Naive thymus-derived CD4-positive, alpha-beta T cell (primary cell): Measurements from ENCODE around the gene AVPR1A. TPM values are rescaled to one million over a fixed set of nuclear protein-coding genes. Genes with fewer than 3 reads are reported as not detected.
"Not testable (repeated sequence)": the region's sequence is repeated elsewhere in the genome, so short reads cannot be mapped to it uniquely, and the experiment has no call there.

Source experiments
- ATAC-seq: fragments of 150-1000 bp; cut with Tn5 transposase; 2 replicates; pipeline ENCODE4 v1.10.0; 2021; ENCODE audit warnings: mild to moderate bottlenecking, moderate library complexity
- CTCF ChIA-PET: fragments of 350-600 bp; sonication (Branson Sonifier 250); formaldehyde crosslinking; loops from one replicate; lab custom pipeline; 2021; ENCODE audit warnings: antibody characterized with exemption; lab: Charles Lee
- POLR2A ChIA-PET: fragments of 350-600 bp; sonication (Branson Sonifier 250); formaldehyde crosslinking; loops from one replicate; lab custom pipeline; 2021; ENCODE audit warnings: antibody characterized with exemption, inconsistent platforms; lab: Charles Lee
- DNase-seq, 9 donors: peaks; one replicate each; pipeline versions ENCODE4 v3.0.0 to v3.0.0-alpha.2; 2020 to 2022; ENCODE audit warnings: mixed read lengths in 1 of 9
- H3K27ac ChIP-seq: one replicate; pipeline ENCODE4 v1.7.0; 2013; ENCODE audit warnings: mild to moderate bottlenecking, low read depth, low read length, moderate library complexity
- H3K27me3 ChIP-seq, 2 donors: one replicate each; pipeline ENCODE4 v1.7.0; 2013; ENCODE audit warnings: low read length in 2 of 2, mild to moderate bottlenecking in 2 of 2, moderate library complexity in 2 of 2; ENCODE audit not compliant: control insufficient read depth in 2 of 2, insufficient read depth in 2 of 2
- H3K36me3 ChIP-seq, 3 experiments: 1 replicate in 2 of 3; 2 replicates in 1 of 3; pipeline ENCODE4 v1.7.0; 2013; ENCODE audit warnings: low read length in 3 of 3, mild to moderate bottlenecking in 3 of 3, moderate library complexity in 1 of 3; ENCODE audit not compliant: insufficient read depth in 3 of 3, control insufficient read depth in 2 of 3
- H3K4me1 ChIP-seq, 2 donors: one replicate each; pipeline ENCODE4 v1.7.0; 2013; ENCODE audit warnings: low read length in 2 of 2, mild to moderate bottlenecking in 2 of 2, moderate library complexity in 1 of 2; ENCODE audit not compliant: control insufficient read depth in 2 of 2, insufficient read depth in 2 of 2
- H3K4me3 ChIP-seq: 2 replicates; pipeline ENCODE4 v1.7.0; 2013; ENCODE audit warnings: mild to moderate bottlenecking, low read length
- H3K9me3 ChIP-seq, 3 experiments: 1 replicate in 2 of 3; 2 replicates in 1 of 3; pipeline ENCODE4 v1.7.0; 2013; ENCODE audit warnings: low read length in 3 of 3; ENCODE audit not compliant: control insufficient read depth in 2 of 3
- H3K27ac Mint-ChIP-seq, 9 donors: one replicate each; pipeline ENCODE4 v1.8.0; 2020 to 2022; ENCODE audit warnings: mixed read lengths in 9 of 9, mild to moderate bottlenecking in 8 of 9, moderate library complexity in 5 of 9, inconsistent platforms in 2 of 9
- H3K27me3 Mint-ChIP-seq, 5 donors: one replicate each; pipeline ENCODE4 v1.8.0; 2021 to 2022; ENCODE audit warnings: mixed read lengths in 5 of 5, mild to moderate bottlenecking in 1 of 5
- H3K36me3 Mint-ChIP-seq, 5 donors: one replicate each; pipeline ENCODE4 v1.8.0; 2020 to 2022; ENCODE audit warnings: mixed read lengths in 5 of 5, mild to moderate bottlenecking in 3 of 5, inconsistent platforms in 1 of 5
- H3K4me1 Mint-ChIP-seq, 7 donors: one replicate each; pipeline ENCODE4 v1.8.0; 2020 to 2022; ENCODE audit warnings: mixed read lengths in 7 of 7, mild to moderate bottlenecking in 3 of 7, inconsistent platforms in 1 of 7
- H3K4me3 Mint-ChIP-seq, 10 donors: one replicate each; pipeline ENCODE4 v1.8.0; 2020 to 2022; ENCODE audit warnings: mild to moderate bottlenecking in 10 of 10, mixed read lengths in 10 of 10, moderate library complexity in 6 of 10, inconsistent platforms in 2 of 10
- H3K9me3 Mint-ChIP-seq, 11 donors: one replicate each; pipeline ENCODE4 v1.8.0; 2020 to 2022; ENCODE audit warnings: mixed read lengths in 11 of 11, mild to moderate bottlenecking in 4 of 11, inconsistent platforms in 1 of 11, moderate library complexity in 1 of 11
- intact Hi-C, 2 donors: fragments of 100-400 bp; cut with micrococcal nuclease; formaldehyde crosslinking; loops; one replicate each; pipeline ENCODE4 v1.15.1; 2023
- polyA plus RNA-seq, 2 donors: library from polyadenylated mRNA; unstranded; fragments of 300-500 nt; fragmentation: Illumina TruSeq; gene quantifications; one replicate each; pipeline ENCODE4 v1.2.3, GENCODE V29; 2021
- total RNA-seq, 6 experiments: library from RNA in 5 of 6; stranded (reverse) in 5 of 6; gene quantifications; 1 replicate in 5 of 6; 2 replicates in 1 of 6; pipeline ENCODE4 v1.2.3 and lab custom pipeline; 2021 to 2026

Gene AVPR1A
- under 1 TPM in 1 of 5 experiments, not detected in 4; 0.05 TPM for total RNA-seq
- polyA plus RNA-seq: not detected
- not detected for total RNA-seq (lab: John Stamatoyannopoulos, UW)

DNA sequence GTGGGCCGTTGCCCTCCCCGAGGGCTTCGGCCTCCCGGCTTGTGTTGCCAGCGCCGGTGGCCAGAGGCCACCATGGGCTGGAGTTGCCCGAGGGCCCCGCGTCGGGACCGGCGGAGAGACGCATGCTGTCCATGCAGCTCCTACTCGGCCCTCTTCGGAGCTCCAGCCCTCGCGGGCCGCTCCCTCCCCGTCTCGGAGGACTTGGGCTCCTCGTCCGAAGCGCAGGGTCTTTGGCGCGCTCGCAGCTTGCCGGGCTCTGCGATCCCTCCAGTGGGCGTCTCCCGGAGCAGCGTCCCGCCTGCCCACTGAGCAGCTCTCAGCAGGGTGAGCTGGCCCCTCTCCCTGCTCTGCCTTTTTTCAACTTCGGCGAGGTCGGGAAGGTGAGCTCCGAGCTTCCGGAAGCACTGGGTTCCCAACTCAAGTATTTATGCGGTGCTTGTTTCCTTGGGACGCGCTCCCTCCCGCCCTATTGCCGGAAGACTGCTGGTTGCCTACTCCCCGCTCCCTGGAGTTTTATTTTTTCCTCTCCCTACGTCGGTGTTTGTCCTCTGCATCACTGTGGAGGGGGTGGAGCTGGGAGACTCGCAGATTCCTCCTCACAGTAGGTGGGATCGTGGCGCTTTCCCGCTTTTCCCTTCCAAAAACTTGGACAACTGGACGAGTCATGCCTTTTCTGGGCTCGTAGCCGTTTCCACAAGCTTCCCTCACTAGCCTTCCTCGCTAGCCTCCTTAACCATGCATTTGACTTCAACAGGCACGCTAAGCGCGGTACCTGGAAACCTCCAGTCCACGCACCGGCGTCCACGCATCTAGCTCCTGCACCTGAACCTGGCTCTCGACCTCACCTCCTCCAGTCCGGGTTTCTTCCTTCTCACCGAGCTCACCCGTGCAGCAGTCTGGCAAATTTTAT lies at the start of gene AVPR1A:
TSS of gene AVPR1A (minus strand) at position 489 of the 910 bp plus-strand sequence. CDS start at position 124, 365 bp downstream.
- H3K4me1 Mint-ChIP-seq: peaks cover 11 to 27% (median 22%) of the 10 kb centered on the region in 7 donors
- ChIA-PET POLR2A (no interaction called here), CTCF (no interaction called here)
- Histone ChIP-seq H3K4me1 (peaks cover 0 to 6% of the 10 kb centered on the region in 2 donors), H3K9me3 (no peaks in the 10 kb centered on the region), H3K36me3 (no peaks in the 10 kb centered on the region), H3K27ac (no peak within 1 kb of the TSS), H3K27me3 (peaks cover 0 to 13% of the 10 kb centered on the region in 2 donors), H3K4me3 (no peak within 1 kb of the TSS)
- H3K36me3 Mint-ChIP-seq: peaks cover 0 to 12% (median 0%) of the 10 kb centered on the region in 5 donors
- peak within 1 kb of the TSS; percentile 12 to 83 (median 63) for H3K4me3 Mint-ChIP-seq
- peaks cover 0 to 5% (median 0%) of the 10 kb centered on the region in 11 donors for H3K9me3 Mint-ChIP-seq
- intact Hi-C loops: loop anchor here in 1 of 2 donors (5.0 kb wide), 1 partner anchor 1106 kb away; no protein-coding TSS in a partner anchor
- DNase-seq (no peak), ATAC-seq (no peak)
- peaks cover 58 to 78% (median 67%) of the 10 kb centered on the region in 5 donors for H3K27me3 Mint-ChIP-seq
- H3K27ac Mint-ChIP-seq: peak within 1 kb of the TSS in 1 of 9 donors; percentile 68

DNA sequence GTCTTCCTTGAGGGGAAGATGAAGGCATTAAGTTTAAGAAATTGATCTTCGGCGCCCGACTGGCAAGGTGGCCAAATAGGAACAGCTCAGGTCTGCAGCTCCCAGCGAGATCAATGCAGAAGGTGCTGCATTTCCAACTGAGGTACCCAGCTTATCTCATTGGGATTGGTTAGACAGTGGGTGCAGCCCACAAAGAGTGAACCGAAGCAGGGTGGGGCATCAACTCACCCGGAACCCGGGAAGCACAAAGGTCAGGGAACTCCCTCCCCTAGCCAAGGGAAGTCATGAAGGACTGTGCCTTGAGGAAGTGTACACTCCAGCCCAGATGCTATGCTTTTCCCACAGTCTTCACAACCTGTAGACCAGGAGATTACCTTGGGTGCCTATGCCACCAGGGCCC lies 45.2 kb upstream of the AVPR1A start:
- H3K27me3 Mint-ChIP-seq: peaks cover 0 to 15% (median 0%) of the 10 kb centered on the region in 5 donors
- POLR2A ChIA-PET: no interaction called here
- Histone ChIP-seq H3K9me3 (no peaks in the 10 kb centered on the region), H3K4me1 (no peaks in the 10 kb centered on the region), H3K27ac (no peak overlapping the region), H3K36me3 (no peaks in the 10 kb centered on the region), H3K4me3 (no peak overlapping the region), H3K27me3 (no peaks in the 10 kb centered on the region)
- ATAC-seq: no peak
- no peak overlapping the region for H3K4me3 Mint-ChIP-seq
- DNase-seq: no peak
- peaks cover 0 to 7% (median 0%) of the 10 kb centered on the region in 5 donors for H3K36me3 Mint-ChIP-seq
- CTCF ChIA-PET: no interaction called here
- H3K27ac Mint-ChIP-seq: no peak overlapping the region
- intact Hi-C loops: no loop called here
- H3K9me3 Mint-ChIP-seq: peaks cover 0 to 31% (median 8%) of the 10 kb centered on the region in 11 donors
- H3K4me1 Mint-ChIP-seq: no peaks in the 10 kb centered on the region

DNA sequence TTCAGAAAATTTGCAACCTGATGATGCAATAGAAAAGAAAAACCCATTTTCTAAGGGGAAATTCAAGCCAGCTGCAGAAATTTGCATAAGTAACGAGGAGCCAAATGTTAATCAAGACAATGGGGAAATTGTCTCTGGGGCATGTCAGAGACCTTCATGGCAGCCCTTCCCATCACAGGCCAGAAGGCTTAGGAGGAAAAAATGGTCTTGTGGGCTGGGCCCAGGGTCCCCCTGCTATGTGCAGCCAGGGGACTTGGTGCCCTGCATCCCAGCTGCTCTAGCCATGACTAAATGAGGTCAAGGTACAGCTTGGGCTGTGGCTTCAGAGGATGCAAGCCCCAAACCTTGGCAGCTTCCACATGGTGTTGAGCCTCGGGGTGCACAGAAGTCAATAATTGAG lies 28.2 kb upstream of the AVPR1A start:
- no peaks in the 10 kb centered on the region for H3K27me3 ChIP-seq
- H3K27ac ChIP-seq: no peak overlapping the region
- no peak overlapping the region for H3K27ac Mint-ChIP-seq
- H3K9me3 Mint-ChIP-seq: peaks cover 9 to 65% (median 27%) of the 10 kb centered on the region in 11 donors
- H3K36me3 ChIP-seq: no peaks in the 10 kb centered on the region
- H3K27me3 Mint-ChIP-seq: no peaks in the 10 kb centered on the region
- peaks cover 0 to 18% (median 4%) of the 10 kb centered on the region in 5 donors for H3K36me3 Mint-ChIP-seq
- ATAC-seq (no peak), DNase-seq (no peak)
- no peaks in the 10 kb centered on the region for H3K4me1 Mint-ChIP-seq
- intact Hi-C loops: no loop called here
- no peak overlapping the region for H3K4me3 ChIP-seq
- H3K4me1 ChIP-seq: no peaks in the 10 kb centered on the region
- CTCF ChIA-PET: no interaction called here
- peaks cover 0 to 17% (median 0%) of the 10 kb centered on the region in 3 experiments for H3K9me3 ChIP-seq
- POLR2A ChIA-PET: no interaction called here
- H3K4me3 Mint-ChIP-seq: no peak overlapping the region

DNA sequence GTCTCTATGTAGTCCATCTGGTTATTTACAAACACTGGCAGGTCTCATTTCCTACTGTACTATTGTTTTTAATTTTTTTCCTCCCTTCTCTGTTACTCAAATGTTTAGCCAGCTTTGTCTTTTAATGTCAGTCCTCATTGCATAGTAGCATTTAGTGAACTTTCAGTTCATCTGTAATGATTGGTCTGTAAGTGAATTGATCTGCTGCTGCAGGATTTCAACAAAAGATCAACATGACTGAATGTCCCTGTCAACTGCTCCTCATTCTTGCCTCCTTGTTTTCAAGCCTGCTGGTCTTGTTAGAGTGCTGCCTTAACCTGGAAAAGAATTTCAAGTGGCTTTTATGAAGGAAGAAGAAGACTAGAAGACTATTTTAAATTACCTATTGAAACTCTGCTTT lies 19.3 kb upstream of the AVPR1A start:
- no peak overlapping the region for H3K4me3 Mint-ChIP-seq

GRCh38 chr12:63167741-63168140 lies 16.7 kb upstream of the AVPR1A start:
- H3K4me3 Mint-ChIP-seq, H3K4me1 Mint-ChIP-seq, H3K27ac Mint-ChIP-seq, H3K4me1 ChIP-seq, POLR2A ChIA-PET, CTCF ChIA-PET, intact Hi-C loops, H3K27ac ChIP-seq, H3K36me3 Mint-ChIP-seq, H3K27me3 ChIP-seq, DNase-seq, ATAC-seq, H3K4me3 ChIP-seq, H3K9me3 Mint-ChIP-seq, H3K9me3 ChIP-seq, H3K36me3 ChIP-seq: not testable (repeated sequence)
- peaks cover 0 to 11% (median 0%) of the 10 kb centered on the region in 5 donors for H3K27me3 Mint-ChIP-seq

More for the DNA sequence above, 19.3 kb upstream of the AVPR1A start:
- peaks cover 1 to 18% (median 9%) of the 10 kb centered on the region in 11 donors for H3K9me3 Mint-ChIP-seq
- intact Hi-C loops: no loop called here
- Histone ChIP-seq H3K27me3 (no peaks in the 10 kb centered on the region), H3K27ac (no peak overlapping the region), H3K4me1 (no peaks in the 10 kb centered on the region), H3K9me3 (no peaks in the 10 kb centered on the region), H3K36me3 (no peaks in the 10 kb centered on the region), H3K4me3 (no peak overlapping the region)
- ATAC-seq (no peak), DNase-seq (no peak)
- peaks cover 0 to 3% (median 0%) of the 10 kb centered on the region in 5 donors for H3K36me3 Mint-ChIP-seq
- H3K27ac Mint-ChIP-seq: no peak overlapping the region
- H3K27me3 Mint-ChIP-seq: peaks cover 0 to 7% (median 0%) of the 10 kb centered on the region in 5 donors
- CTCF ChIA-PET: no interaction called here
- H3K4me1 Mint-ChIP-seq: no peaks in the 10 kb centered on the region
- POLR2A ChIA-PET: no interaction called here

- no peak for ATAC-seq
- H3K4me3 Mint-ChIP-seq: no peak overlapping the region
- ChIA-PET POLR2A (no interaction called here), CTCF (no interaction called here)
- DNase-seq: no peak
- no peaks in the 10 kb centered on the region for H3K36me3 Mint-ChIP-seq
- intact Hi-C loops: no loop called here
- peaks cover 0 to 4% (median 0%) of the 10 kb centered on the region in 5 donors for H3K27me3 Mint-ChIP-seq
- Histone ChIP-seq H3K4me1 (no peaks in the 10 kb centered on the region), H3K27me3 (no peaks in the 10 kb centered on the region), H3K4me3 (no peak overlapping the region), H3K9me3 (no peaks in the 10 kb centered on the region), H3K36me3 (no peaks in the 10 kb centered on the region), H3K27ac (no peak overlapping the region)
- no peak overlapping the region for H3K27ac Mint-ChIP-seq
- H3K9me3 Mint-ChIP-seq: peaks cover 0 to 5% (median 0%) of the 10 kb centered on the region in 11 donors
- H3K4me1 Mint-ChIP-seq: no peaks in the 10 kb centered on the region
These were observed 13.9 kb upstream of the AVPR1A start for GRCh38 chr12:63164911-63165310.
